PC-9 (cell line): ENCODE results near the gene MAGEH1.

Experiments used
- EZH2 ChIP-seq: fragments of 200-600 bp; sonication (generic); IDR thresholded peaks from 2 replicates; pipeline ENCODE4 v1.8.0; 2017; ENCODE audit warnings: antibody characterized with exemption, low read depth
- TF ChIP-seq, protein P1 (sequence below): fragments of 200-600 bp; sonication (generic); conservative IDR thresholded peaks from 2 replicates; pipeline ENCODE4 v1.6.1; 2017; ENCODE audit warnings: mixed run types, antibody characterized with exemption, mild to moderate bottlenecking, moderate library complexity

- no peak for TF ChIP-seq EZH2
- TF ChIP-seq, protein P1, sequence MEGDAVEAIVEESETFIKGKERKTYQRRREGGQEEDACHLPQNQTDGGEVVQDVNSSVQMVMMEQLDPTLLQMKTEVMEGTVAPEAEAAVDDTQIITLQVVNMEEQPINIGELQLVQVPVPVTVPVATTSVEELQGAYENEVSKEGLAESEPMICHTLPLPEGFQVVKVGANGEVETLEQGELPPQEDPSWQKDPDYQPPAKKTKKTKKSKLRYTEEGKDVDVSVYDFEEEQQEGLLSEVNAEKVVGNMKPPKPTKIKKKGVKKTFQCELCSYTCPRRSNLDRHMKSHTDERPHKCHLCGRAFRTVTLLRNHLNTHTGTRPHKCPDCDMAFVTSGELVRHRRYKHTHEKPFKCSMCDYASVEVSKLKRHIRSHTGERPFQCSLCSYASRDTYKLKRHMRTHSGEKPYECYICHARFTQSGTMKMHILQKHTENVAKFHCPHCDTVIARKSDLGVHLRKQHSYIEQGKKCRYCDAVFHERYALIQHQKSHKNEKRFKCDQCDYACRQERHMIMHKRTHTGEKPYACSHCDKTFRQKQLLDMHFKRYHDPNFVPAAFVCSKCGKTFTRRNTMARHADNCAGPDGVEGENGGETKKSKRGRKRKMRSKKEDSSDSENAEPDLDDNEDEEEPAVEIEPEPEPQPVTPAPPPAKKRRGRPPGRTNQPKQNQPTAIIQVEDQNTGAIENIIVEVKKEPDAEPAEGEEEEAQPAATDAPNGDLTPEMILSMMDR: no peak
These were observed 33.0 kb downstream of the MAGEH1 start for GRCh38 chrX:55484948-55485347.
